HepG2 (cell line): ENCODE results near the gene PHC1. TPM values are rescaled to one million over a fixed set of nuclear protein-coding genes. Genes with fewer than 3 reads are reported as not detected.

ENCODE experiments used
- ATF1 ChIP-seq: IDR thresholded peaks from 2 replicates; pipeline ENCODE4 v1.6.1; 2016; ENCODE audit warnings: mild to moderate bottlenecking, control low read depth
- BRD4 ChIP-seq: sonication (generic); formaldehyde crosslinking; IDR thresholded peaks from 2 replicates; pipeline ENCODE4 v1.4.0; 2020; ENCODE audit warnings: missing genetic modification reagents
- GZF1 ChIP-seq: sonication (generic); formaldehyde crosslinking; IDR thresholded peaks from 2 replicates; pipeline ENCODE4 v1.5.1; 2020; ENCODE audit warnings: mild to moderate bottlenecking, missing genetic modification reagents
- KAT8 ChIP-seq: IDR thresholded peaks from 2 replicates; pipeline ENCODE4 v1.6.1; 2016; ENCODE audit warnings: missing genetic modification reagents, missing compliant biosample characterization
- MAX ChIP-seq: IDR thresholded peaks from 2 replicates; pipeline ENCODE4 v1.6.1; 2012; ENCODE audit warnings: inconsistent platforms
- MED8 ChIP-seq: sonication (generic); formaldehyde crosslinking; IDR thresholded peaks from 2 replicates; pipeline ENCODE4 v1.8.1; 2023; ENCODE audit warnings: mild to moderate bottlenecking, missing genetic modification reagents; ENCODE audit not compliant: insufficient replicate concordance
- PBX3 ChIP-seq: sonication (generic); formaldehyde crosslinking; IDR thresholded peaks from 2 replicates; pipeline ENCODE4 v1.8.1; 2023; ENCODE audit warnings: missing genetic modification reagents, inconsistent platforms, borderline replicate concordance
- PHF8 ChIP-seq: sonication (generic); formaldehyde crosslinking; IDR thresholded peaks from 2 replicates; pipeline ENCODE4 v1.5.0; 2020; ENCODE audit warnings: missing genetic modification reagents
- POLR2AphosphoS2 ChIP-seq: IDR thresholded peaks from 2 replicates; pipeline ENCODE4 v1.6.1; 2011; ENCODE audit warnings: low read depth, low read length, improper control_type of control experiment
- SAFB2 ChIP-seq: sonication (generic); formaldehyde crosslinking; IDR thresholded peaks from 2 replicates; pipeline ENCODE4 v1.5.1; 2020; ENCODE audit warnings: missing genetic modification reagents, low read depth, mild to moderate bottlenecking, borderline replicate concordance
- SMAD9 ChIP-seq: sonication (generic); formaldehyde crosslinking; IDR thresholded peaks from 2 replicates; pipeline ENCODE4 v1.5.1; 2020; ENCODE audit warnings: mild to moderate bottlenecking, missing genetic modification reagents
- SRY ChIP-seq: sonication (generic); formaldehyde crosslinking; IDR thresholded peaks from 2 replicates; pipeline ENCODE4 v1.8.0; 2022; ENCODE audit warnings: mild to moderate bottlenecking, missing genetic modification reagents
- ZFP36L1 ChIP-seq: sonication (generic); formaldehyde crosslinking; IDR thresholded peaks from 2 replicates; pipeline ENCODE4 v1.8.0; 2022; ENCODE audit warnings: mild to moderate bottlenecking, missing genetic modification reagents, moderate library complexity
- ZNF136 ChIP-seq: sonication (generic); formaldehyde crosslinking; IDR thresholded peaks from 2 replicates; pipeline ENCODE4 v1.8.1; 2022; ENCODE audit warnings: low read depth, mild to moderate bottlenecking, moderate library complexity, missing genetic modification reagents
- ZNF205 ChIP-seq: IDR thresholded peaks from 2 replicates; pipeline ENCODE4 v1.6.1; 2018; ENCODE audit warnings: missing biosample characterization, missing genetic modification reagents
- ZNF329 ChIP-seq: sonication (generic); formaldehyde crosslinking; IDR thresholded peaks from 2 replicates; pipeline ENCODE4 v1.9.0; 2021; ENCODE audit warnings: low read depth, mild to moderate bottlenecking, missing genetic modification reagents
- ZNF513 ChIP-seq: sonication (generic); formaldehyde crosslinking; conservative IDR thresholded peaks from 2 replicates; pipeline ENCODE4 v1.5.0; 2020; ENCODE audit warnings: missing genetic modification reagents
- ZNF556 ChIP-seq: sonication (generic); formaldehyde crosslinking; IDR thresholded peaks from 2 replicates; pipeline ENCODE4 v1.4.0; 2020; ENCODE audit warnings: mild to moderate bottlenecking, missing genetic modification reagents, borderline replicate concordance
- ZNF768 ChIP-seq: sonication (generic); formaldehyde crosslinking; IDR thresholded peaks from 2 replicates; pipeline ENCODE4 v1.4.0; 2020; ENCODE audit warnings: missing genetic modification reagents
- ZNF850 ChIP-seq: sonication (generic); formaldehyde crosslinking; conservative IDR thresholded peaks from 2 replicates; pipeline ENCODE4 v1.9.0; 2021; ENCODE audit warnings: mild to moderate bottlenecking, missing genetic modification reagents
- polyA plus RNA-seq, 8 experiments: library from polyadenylated mRNA; depleted of rRNA in 3 of 8; stranded (reverse) in 7 of 8; unstranded in 1 of 8; fragments of >200 nt; fragmentation: Illumina TruSeq in 4 of 8; extraction: Trizol in 4 of 8; gene quantifications; 2 replicates each; pipeline versions ENCODE4 v1.2.1 to v1.2.3, GENCODE V29; 2011 to 2016; ENCODE audit warnings: low read depth in 4 of 8, missing spikeins in 1 of 8, mixed read lengths in 1 of 8; ENCODE audit not compliant: insufficient read depth in 1 of 8
- total RNA-seq, 5 experiments: library from RNA; depleted of rRNA; stranded (reverse); fragments of >200 nt; fragmentation: Illumina TruSeq; extraction: Trizol; gene quantifications; 2 replicates each; pipeline ENCODE4 v1.2.3, GENCODE V29; 2016; ENCODE audit warnings: low read depth in 1 of 5
- TF ChIP-seq, protein P1 (sequence below): sonication (generic); formaldehyde crosslinking; IDR thresholded peaks from 2 replicates; pipeline ENCODE4 v1.8.0; 2022; ENCODE audit warnings: mild to moderate bottlenecking, missing genetic modification reagents, moderate library complexity
- TF ChIP-seq, protein P2 (sequence below): sonication (generic); formaldehyde crosslinking; IDR thresholded peaks from 2 replicates; pipeline ENCODE4 v1.4.0; 2020; ENCODE audit warnings: missing genetic modification reagents

The PHC1 gene
- total and polyA plus RNA-seq, 2 of the 13 experiments (the other 11 are each of a cell fraction or from before 2014, with no cell fraction given), result 9.4 to 35.0 TPM

DNA sequence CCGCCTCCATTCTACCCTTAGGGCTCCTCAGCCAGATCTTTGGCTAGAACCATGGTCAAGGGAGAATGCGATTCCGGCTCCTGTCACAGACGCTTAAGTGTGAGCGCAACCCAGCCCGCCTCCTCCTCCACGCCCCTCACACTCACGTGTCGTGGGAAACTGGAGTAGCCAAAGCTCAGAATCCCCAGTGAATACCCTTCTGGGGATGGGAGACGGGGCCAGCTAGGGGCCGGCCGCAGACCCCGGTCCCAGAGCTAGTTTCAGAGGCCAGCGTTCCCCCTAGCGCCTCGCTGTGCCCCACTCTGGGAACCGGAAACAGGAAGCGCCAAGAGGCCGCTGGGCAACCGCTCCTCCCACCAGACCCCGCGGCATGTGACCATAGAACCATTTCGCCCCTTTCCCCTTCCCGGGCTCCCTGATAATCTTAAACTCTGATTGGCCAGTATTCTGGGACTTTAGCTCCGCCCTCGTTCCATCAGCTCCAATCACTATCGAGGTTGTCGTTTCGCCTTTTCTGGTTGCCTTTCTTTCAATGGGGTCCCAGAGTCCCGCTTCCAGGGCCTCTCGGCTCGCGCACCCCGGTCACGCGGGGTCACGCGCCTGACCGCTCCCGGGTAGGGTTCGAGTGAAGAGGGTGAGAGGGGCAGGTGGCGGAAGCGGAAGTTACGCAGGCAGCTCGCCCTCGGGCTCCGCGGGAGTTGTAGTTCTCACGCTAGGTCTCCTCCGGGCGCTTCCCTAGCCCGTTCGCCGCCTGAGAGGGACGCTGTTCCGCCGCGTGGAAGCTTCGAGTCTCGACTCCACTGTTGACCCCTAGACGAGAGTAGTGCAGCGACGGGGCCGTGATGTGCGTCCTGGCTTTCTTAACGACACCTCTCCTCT lies 35.3 kb downstream of the PHC1 start, which contains the start of gene M6PR (continued):
- TF ChIP-seq GZF1 (CRISPR knock-in tag) (peak; percentile 79; the same call in 1 of the 2 replicates), SAFB2 (0 out of 2 replicates have a peak, but pooled peaks have one; percentile 46), ZNF768 (CRISPR knock-in tag) (0 out of 2 replicates have a peak, but pooled peaks have one; percentile 30), ZNF513 (CRISPR knock-in tag) (no peak), MAX (peak; percentile 87), ZFP36L1 (CRISPR knock-in tag) (no peak), ZNF556 (CRISPR knock-in tag) (peak; percentile 92), PBX3 (CRISPR knock-in tag) (0 out of 2 replicates have a peak, but pooled peaks have one; percentile 32), MED8 (CRISPR knock-in tag) (peak; percentile 55), BRD4 (CRISPR knock-in tag) (0 out of 2 replicates have a peak, but pooled peaks have one; percentile 20), POLR2AphosphoS2 (no peak), SMAD9 (CRISPR knock-in tag) (no peak), ZNF329 (CRISPR knock-in tag) (no peak), ATF1 (peak; percentile 94), ZNF136 (no peak; the same call in 1 of the 2 replicates), ZNF850 (CRISPR knock-in tag) (no peak), SRY (CRISPR knock-in tag) (peak; percentile 66; the same call in 1 of the 2 replicates), KAT8 (CRISPR knock-in tag) (peak; percentile 94), PHF8 (CRISPR knock-in tag) (peak; percentile 88), ZNF205 (CRISPR knock-in tag) (peak; percentile 23; the same call in 1 of the 2 replicates)
- TF ChIP-seq, protein P1, sequence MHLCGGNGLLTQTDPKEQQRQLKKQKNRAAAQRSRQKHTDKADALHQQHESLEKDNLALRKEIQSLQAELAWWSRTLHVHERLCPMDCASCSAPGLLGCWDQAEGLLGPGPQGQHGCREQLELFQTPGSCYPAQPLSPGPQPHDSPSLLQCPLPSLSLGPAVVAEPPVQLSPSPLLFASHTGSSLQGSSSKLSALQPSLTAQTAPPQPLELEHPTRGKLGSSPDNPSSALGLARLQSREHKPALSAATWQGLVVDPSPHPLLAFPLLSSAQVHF (CRISPR knock-in tag), result 0 out of 2 replicates have a peak, but pooled peaks have one; percentile 32
- TF ChIP-seq, protein P2, sequence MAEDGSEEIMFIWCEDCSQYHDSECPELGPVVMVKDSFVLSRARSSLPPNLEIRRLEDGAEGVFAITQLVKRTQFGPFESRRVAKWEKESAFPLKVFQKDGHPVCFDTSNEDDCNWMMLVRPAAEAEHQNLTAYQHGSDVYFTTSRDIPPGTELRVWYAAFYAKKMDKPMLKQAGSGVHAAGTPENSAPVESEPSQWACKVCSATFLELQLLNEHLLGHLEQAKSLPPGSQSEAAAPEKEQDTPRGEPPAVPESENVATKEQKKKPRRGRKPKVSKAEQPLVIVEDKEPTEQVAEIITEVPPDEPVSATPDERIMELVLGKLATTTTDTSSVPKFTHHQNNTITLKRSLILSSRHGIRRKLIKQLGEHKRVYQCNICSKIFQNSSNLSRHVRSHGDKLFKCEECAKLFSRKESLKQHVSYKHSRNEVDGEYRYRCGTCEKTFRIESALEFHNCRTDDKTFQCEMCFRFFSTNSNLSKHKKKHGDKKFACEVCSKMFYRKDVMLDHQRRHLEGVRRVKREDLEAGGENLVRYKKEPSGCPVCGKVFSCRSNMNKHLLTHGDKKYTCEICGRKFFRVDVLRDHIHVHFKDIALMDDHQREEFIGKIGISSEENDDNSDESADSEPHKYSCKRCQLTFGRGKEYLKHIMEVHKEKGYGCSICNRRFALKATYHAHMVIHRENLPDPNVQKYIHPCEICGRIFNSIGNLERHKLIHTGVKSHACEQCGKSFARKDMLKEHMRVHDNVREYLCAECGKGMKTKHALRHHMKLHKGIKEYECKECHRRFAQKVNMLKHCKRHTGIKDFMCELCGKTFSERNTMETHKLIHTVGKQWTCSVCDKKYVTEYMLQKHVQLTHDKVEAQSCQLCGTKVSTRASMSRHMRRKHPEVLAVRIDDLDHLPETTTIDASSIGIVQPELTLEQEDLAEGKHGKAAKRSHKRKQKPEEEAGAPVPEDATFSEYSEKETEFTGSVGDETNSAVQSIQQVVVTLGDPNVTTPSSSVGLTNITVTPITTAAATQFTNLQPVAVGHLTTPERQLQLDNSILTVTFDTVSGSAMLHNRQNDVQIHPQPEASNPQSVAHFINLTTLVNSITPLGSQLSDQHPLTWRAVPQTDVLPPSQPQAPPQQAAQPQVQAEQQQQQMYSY (CRISPR knock-in tag), result peak; percentile 45; the same call in 1 of the 2 replicates
